ENCODE data around the gene WASF3.
"Not testable (repeated sequence)": the region's sequence is repeated elsewhere in the genome, so short reads cannot be mapped to it uniquely, and the experiment has no call there.

Gene WASF3

DNA sequence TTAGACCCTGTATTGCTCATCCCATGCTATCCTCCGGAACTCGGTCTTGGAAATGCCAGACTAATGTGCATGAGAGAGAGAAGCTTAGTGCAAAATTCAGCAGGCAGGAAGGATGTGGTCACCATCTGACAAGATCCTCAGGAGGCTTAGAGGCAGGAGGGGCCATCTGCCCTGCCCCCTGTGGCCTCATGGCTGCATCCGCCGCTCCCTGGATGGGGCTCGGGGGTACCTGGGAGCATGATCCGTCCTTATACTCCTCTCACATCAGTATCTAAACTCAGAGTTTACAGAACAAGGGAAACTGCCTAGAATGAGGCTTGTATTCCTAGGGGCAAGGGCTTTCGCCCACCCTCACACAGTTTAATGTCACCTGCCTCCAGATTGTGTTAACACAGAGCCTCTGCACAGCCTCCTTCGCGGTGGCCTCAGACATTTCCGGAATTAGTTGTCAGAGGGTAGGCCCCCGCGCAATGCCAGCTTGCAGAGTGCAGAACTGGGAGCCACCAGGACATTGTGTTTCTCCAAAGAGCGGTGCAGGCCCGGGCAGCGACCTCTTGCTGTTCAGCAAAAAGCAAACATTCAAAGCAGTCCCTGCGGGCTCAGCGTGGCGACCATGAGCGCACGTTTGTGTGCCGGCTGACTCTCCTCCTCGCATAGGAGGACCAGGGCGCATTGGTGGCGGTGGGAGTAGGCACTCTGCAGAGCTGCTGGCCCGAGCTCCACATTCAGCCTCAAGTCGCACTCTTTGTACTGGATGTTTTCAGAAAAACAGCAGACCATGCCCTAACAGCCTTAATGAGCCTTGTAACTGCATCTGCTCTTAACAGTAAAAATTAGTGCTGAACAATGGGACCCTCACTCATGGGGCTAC lies 164.0 kb downstream of the WASF3 start:
- DNase-seq, result no peak

DNA sequence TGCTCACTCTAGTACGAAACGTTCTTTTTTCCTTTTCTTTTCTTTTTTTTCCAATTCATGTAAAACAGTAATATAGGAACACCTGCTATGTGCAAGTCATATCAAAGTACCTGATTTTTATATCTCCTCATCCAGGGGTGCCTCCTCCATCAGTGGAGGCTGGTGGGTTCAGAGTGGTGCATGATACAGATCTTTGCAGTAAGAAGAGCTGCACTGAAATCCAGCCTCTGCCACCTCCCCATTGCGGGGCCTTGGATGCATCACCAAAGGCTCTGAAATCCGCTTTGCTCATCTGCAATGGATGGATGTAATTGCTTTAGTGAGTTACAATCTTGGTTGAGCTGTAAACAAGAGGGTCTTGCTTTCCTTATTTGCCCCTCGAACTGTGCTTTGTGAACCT lies 164.8 kb downstream of the WASF3 start:
- DNase-seq, result no peak

DNA sequence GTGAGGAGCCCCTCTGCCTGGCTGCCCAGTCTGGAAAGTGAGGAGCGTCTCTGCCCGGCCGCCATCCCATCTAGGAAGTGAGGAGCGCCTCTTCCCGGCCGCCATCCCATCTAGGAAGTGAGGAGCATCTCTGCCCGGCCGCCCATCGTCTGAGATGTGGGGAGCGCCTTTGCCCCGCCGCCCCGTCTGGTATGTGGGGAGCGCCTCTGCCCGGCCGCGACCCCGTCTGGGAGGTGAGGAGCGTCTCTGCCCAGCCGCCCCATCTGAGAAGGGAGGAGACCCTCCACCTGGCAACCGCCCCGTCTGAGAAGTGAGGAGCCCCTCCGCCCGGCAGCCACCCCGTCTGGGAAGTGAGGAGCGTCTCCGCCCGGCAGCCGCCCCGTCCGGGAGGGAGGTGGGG lies 166.1 kb downstream of the WASF3 start:
- not testable (repeated sequence) for DNase-seq

DNA sequence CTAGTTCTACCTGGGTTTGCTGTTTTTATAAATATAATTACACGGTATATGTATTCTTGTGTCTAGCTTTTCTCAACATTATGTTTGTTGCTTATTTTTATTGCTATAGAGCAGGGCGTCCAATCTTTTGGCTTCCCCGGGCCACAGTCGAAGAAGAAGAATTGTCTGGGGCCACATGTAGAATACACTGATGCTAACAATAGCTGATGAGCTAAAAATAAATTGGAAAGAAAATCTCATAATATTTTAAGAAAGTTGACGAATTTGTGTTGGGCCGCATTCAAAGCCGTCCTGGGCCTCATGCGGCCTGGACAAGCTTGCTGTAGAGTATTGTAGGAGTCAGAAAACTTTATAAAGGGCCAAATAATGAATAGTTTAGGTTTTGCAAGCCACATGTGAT lies 169.2 kb downstream of the WASF3 start:
- DNase-seq, result no peak

- no peak for DNase-seq
These were observed 169.6 kb downstream of the WASF3 start for GRCh38 chr13:26727122-26727521.

DNA sequence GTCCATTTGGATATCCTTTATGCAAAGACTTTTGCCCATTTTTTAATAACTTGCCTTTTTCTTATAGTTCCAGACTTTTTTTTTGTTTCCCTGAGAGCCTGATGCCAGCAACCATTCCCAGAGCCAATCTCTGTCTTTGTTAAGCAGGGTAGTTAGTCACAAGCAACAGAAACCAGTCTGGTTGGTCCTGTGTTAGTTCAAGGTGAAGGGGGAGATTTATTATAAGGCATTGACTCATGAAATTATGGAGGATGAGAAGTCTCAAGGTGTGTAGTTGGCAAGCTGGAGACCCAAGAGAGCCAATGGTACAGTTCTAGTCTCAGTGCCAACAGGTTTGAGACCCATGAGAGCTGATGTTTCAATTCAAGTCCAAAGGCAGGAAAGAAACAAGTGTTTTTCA lies 170.2 kb downstream of the WASF3 start:
- DNase-seq, result no peak

DNA sequence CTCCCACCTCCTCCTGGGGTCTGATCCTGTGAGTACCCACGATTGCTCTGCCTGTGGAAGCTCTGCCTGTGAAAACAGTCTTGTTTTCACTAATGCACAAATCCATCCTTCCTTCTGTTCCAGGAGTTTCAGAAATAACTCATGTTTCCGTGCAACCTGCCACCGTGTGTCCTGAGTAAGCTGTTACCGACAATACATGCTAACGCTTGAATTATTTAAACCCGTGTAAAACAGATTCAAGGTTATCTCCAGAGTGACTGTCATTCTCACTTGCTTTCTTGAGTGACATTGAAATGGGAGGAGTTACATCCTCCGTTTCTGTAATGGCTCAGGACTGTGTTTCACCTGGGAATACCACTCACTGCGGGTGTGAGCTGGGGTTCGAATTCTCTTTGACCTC lies 178.2 kb downstream of the WASF3 start:
- DNase-seq, result no peak

Data from effector CD4-positive, alpha-beta T cell (primary cell).